ENCODE results near the gene SARDH. TPM values are rescaled to one million over a fixed set of nuclear protein-coding genes. Genes with fewer than 3 reads are reported as not detected.

The SARDH gene
- total RNA-seq, 4 donors from 2014 or later, result 0.39 to 2.9 (median 0.51) TPM

- Histone ChIP-seq H3K27ac (replicated peaks in 1 of 4) (no peak overlapping the region), H3K4me1 (peaks cover 0 to under 1% (median 0%) of the 10 kb centered on the region in 4 donors), H3K27me3 (peaks cover 0 to 84% (median under 1%) of the 10 kb centered on the region in 4 donors), H3K36me3 (no peaks in the 10 kb centered on the region), H3K9me3 (no peaks in the 10 kb centered on the region), H3K4me3 (no peak overlapping the region)
- intact Hi-C loops (cut with DNase I), result no loop called here
- no peak for DNase-seq (ENCODE audit: extremely low spot score)
- 92% methylated on average over 4 of the region's 8 CpGs for WGBS
- TF ChIP-seq EP300 (IDR thresholded peaks at IDR 0.05) (no peak), POLR2AphosphoS5 (IDR thresholded peaks at IDR 0.05) (no peak), POLR2A (IDR thresholded peaks at IDR 0.05; ENCODE audit: low read depth) (no peak), CTCF (IDR thresholded peaks at IDR 0.05) (no peak)
Measured at GRCh38 chr9:133639613-133640012, 98.5 kb downstream of the SARDH start.

- no peak overlapping the region for H3K4me3 ChIP-seq
- H3K27ac ChIP-seq (replicated peaks in 1 of 4), result no peak overlapping the region
- WGBS, result 80% methylated on average over 1 of the region's 8 CpGs
- H3K4me1 ChIP-seq, result peaks cover 0 to 7% (median 5%) of the 10 kb centered on the region in 4 donors
- no peaks in the 10 kb centered on the region for H3K9me3 ChIP-seq
- DNase-seq (ENCODE audit: extremely low spot score), result no peak
- H3K27me3 ChIP-seq, result peaks cover 0 to 86% (median 4%) of the 10 kb centered on the region in 4 donors
- TF ChIP-seq POLR2AphosphoS5 (IDR thresholded peaks at IDR 0.05) (no peak), CTCF (IDR thresholded peaks at IDR 0.05) (no peak), EP300 (IDR thresholded peaks at IDR 0.05) (no peak), POLR2A (IDR thresholded peaks at IDR 0.05; ENCODE audit: low read depth) (no peak)
- H3K36me3 ChIP-seq, result no peaks in the 10 kb centered on the region
- intact Hi-C loops (cut with DNase I), result no loop called here
Measured at GRCh38 chr9:133638711-133639110, 99.4 kb downstream of the SARDH start.

DNA sequence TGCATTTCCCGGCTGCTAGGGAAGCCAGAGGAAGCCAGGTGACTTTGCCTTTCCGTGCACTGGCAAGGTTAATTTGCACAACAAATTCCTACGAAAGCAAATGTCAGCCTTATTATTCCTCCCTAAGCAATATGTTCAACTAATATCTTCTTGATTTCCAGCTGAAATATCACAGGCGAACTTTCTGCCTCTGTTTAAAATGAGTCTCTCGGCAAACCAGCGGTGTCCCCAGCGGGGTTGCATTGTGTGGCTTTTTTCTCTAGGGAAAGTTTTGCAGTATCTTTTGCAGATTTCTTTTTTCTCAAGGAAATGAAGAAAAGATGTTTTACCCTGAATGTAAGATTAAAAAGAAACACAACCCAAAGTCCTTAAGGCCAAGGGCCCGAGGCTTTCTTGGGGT, 100.1 kb downstream of the SARDH start:
- WGBS, result 59% methylated on average over 8 of the region's 8 CpGs

GRCh38 chr9:133637451-133638055, 100.6 kb downstream of the SARDH start:
- Histone ChIP-seq H3K27ac (replicated peaks in 1 of 4) (no peak overlapping the region), H3K4me1 (peaks cover 0 to 10% (median 6%) of the 10 kb centered on the region in 4 donors), H3K27me3 (peaks cover 0 to 88% (median 5%) of the 10 kb centered on the region in 4 donors), H3K9me3 (no peaks in the 10 kb centered on the region), H3K4me3 (no peak overlapping the region), H3K36me3 (no peaks in the 10 kb centered on the region)
- DNase-seq (ENCODE audit: extremely low spot score), result no peak
- intact Hi-C loops (cut with DNase I), result no loop called here
- TF ChIP-seq EP300 (IDR thresholded peaks at IDR 0.05) (no peak), CTCF (IDR thresholded peaks at IDR 0.05) (no peak), POLR2AphosphoS5 (IDR thresholded peaks at IDR 0.05) (no peak), POLR2A (IDR thresholded peaks at IDR 0.05; ENCODE audit: low read depth) (no peak)
- WGBS, result no CpG with 5 or more reads among the region's 12 CpGs

More for the DNA sequence above, 100.1 kb downstream of the SARDH start:
- peaks cover 0 to 10% (median 6%) of the 10 kb centered on the region in 4 donors for H3K4me1 ChIP-seq
- peaks cover 0 to 86% (median 5%) of the 10 kb centered on the region in 4 donors for H3K27me3 ChIP-seq
- intact Hi-C loops (cut with DNase I), result no loop called here
- H3K9me3 ChIP-seq, result no peaks in the 10 kb centered on the region
- no peak for TF ChIP-seq CTCF (IDR thresholded peaks at IDR 0.05)
- no peak for TF ChIP-seq POLR2A (IDR thresholded peaks at IDR 0.05; ENCODE audit: low read depth)
- TF ChIP-seq POLR2AphosphoS5 (IDR thresholded peaks at IDR 0.05), result no peak
- TF ChIP-seq EP300 (IDR thresholded peaks at IDR 0.05), result no peak
- no peak for DNase-seq (ENCODE audit: extremely low spot score)
- no peak overlapping the region for H3K27ac ChIP-seq (replicated peaks in 1 of 4)
- H3K36me3 ChIP-seq, result no peaks in the 10 kb centered on the region
- H3K4me3 ChIP-seq, result no peak overlapping the region

Data from esophagus muscularis mucosa (tissue), 4 donors.